MG63 (cell line): ENCODE data around the gene TXLNA. TPM values are rescaled to one million over a fixed set of nuclear protein-coding genes. Genes with fewer than 3 reads are reported as not detected.

Source experiments
- total RNA-seq: library from RNA; depleted of rRNA; stranded (reverse); fragments of >200 nt; shearing (Covaris generic); gene quantifications from 2 replicates; pipeline ENCODE4 v1.2.3, GENCODE V29; 2014; ENCODE audit warnings: low replicate concordance; rRNA removed

Gene TXLNA
- total RNA-seq, 1 experiment from 2014 or later: 87.6 TPM

Other genes with a start within 250 kb of the TXLNA start
- gene PTP4A2, start 241.3 kb upstream of the TXLNA start, total RNA-seq: 321 and 754 TPM in 2 replicates
- gene KHDRBS1, start 165.8 kb upstream of the TXLNA start, total RNA-seq: 123 and 150 TPM in 2 replicates
- 7.3 and 13.0 TPM in 2 replicates for gene TMEM39B, start 106.7 kb upstream of the TXLNA start, total RNA-seq
- gene KPNA6, start 71.6 kb upstream of the TXLNA start, total RNA-seq: 38.6 and 43.0 TPM in 2 replicates
- gene CCDC28B, start 20.9 kb downstream of the TXLNA start, total RNA-seq: 1.5 TPM in 1 of 2 replicates, not detected in the other
- 1.4 and 3.8 TPM in 2 replicates for gene IQCC, start 26.0 kb downstream of the TXLNA start, total RNA-seq
- gene DCDC2B, start 29.4 kb downstream of the TXLNA start, total RNA-seq: not detected in 2 replicates
- gene TMEM234, start 42.7 kb downstream of the TXLNA start, total RNA-seq: 12.2 and 14.5 TPM in 2 replicates
- gene EIF3I, start 42.7 kb downstream of the TXLNA start, total RNA-seq: 515 and 870 TPM in 2 replicates
- 0.30 TPM in 1 of 2 replicates, not detected in the other for gene FAM167B, start 67.5 kb downstream of the TXLNA start, total RNA-seq
- not detected in 2 replicates for gene LCK, start 71.6 kb downstream of the TXLNA start, total RNA-seq
- gene HDAC1, start 112.4 kb downstream of the TXLNA start, total RNA-seq: 88.0 and 98.3 TPM in 2 replicates
- gene MARCKSL1, start 156.6 kb downstream of the TXLNA start, total RNA-seq: 12.6 and 19.1 TPM in 2 replicates
- 0.10 TPM in 1 of 2 replicates, not detected in the other for gene FAM229A, start 182.8 kb downstream of the TXLNA start, total RNA-seq
- gene TSSK3, start 182.9 kb downstream of the TXLNA start, total RNA-seq: not detected in 2 replicates
- gene BSDC1, start 214.8 kb downstream of the TXLNA start, total RNA-seq: 35.8 and 52.2 TPM in 2 replicates